Endothelial cell of umbilical vein (primary cell): ENCODE measurements around the gene FBLIM1. TPM values are rescaled to one million over a fixed set of nuclear protein-coding genes. Genes with fewer than 3 reads are reported as not detected.
A peak's percentile ranks its signal among the peaks of the same experiment; 100 is the strongest.

ENCODE experiments used
- BruUV-seq: library from RNA; stranded (reverse); fragments of 400-500 nt; replicated peaks from 2 replicates; lab custom pipeline; 2021; lab: Mats Ljungman, UMichigan
- CTCF ChIA-PET: fragments of 300-600, 350-600 bp; sonication (Branson Sonifier 250); formaldehyde crosslinking; loops from one replicate; lab custom pipeline; 2021; ENCODE audit warnings: antibody characterized with exemption, inconsistent platforms; lab: Charles Lee
- POLR2A ChIA-PET: fragments of 300-600, 350-600 bp; sonication (Branson Sonifier 250); formaldehyde crosslinking; loops from one replicate; lab custom pipeline; 2021; ENCODE audit warnings: antibody characterized with exemption, inconsistent platforms; lab: Charles Lee
- DNase-seq: peaks from one replicate; pipeline ENCODE4 v3.0.0-alpha.2; 2011; ENCODE audit warnings: low read depth, low spot score
- FAIRE-seq: peaks from 2 replicates; lab custom pipeline; 2011; peaks lifted over from hg19 to GRCh38; lab: Jason Lieb, UNC
- H2AFZ ChIP-seq: 2 replicates; pipeline ENCODE4 v1.6.0; 2012; ENCODE audit warnings: low read depth, low read length, control low read depth, inconsistent platforms
- H3K27ac ChIP-seq: 2 replicates; pipeline ENCODE4 v1.5.1; 2011; ENCODE audit warnings: low read depth, mild to moderate bottlenecking, control low read depth, low read length, moderate library complexity; ENCODE audit not compliant: insufficient read depth
- H3K27me3 ChIP-seq, 2 experiments: 2 replicates each; pipeline versions ENCODE4 v1.6.0 to v1.6.1; 2011; ENCODE audit warnings: low read length in 2 of 2, mixed read lengths in 1 of 2; ENCODE audit not compliant: control insufficient read depth in 2 of 2, insufficient read depth in 2 of 2
- H3K36me3 ChIP-seq, 2 experiments: 2 replicates in 1 of 2; 3 replicates in 1 of 2; pipeline ENCODE4 v1.5.1; 2011; ENCODE audit warnings: low read length in 2 of 2, mild to moderate bottlenecking in 1 of 2, moderate library complexity in 1 of 2; ENCODE audit not compliant: control insufficient read depth in 2 of 2, insufficient read depth in 2 of 2; ENCODE audit errors: extremely low read depth in 1 of 2
- H3K4me1 ChIP-seq: 3 replicates; pipeline ENCODE4 v1.5.1; 2011; ENCODE audit warnings: mild to moderate bottlenecking, low read length; ENCODE audit not compliant: control insufficient read depth, insufficient read depth; ENCODE audit errors: extremely low read depth
- H3K4me2 ChIP-seq: 2 replicates; pipeline ENCODE4 v1.6.1; 2011; ENCODE audit warnings: low read length, control low read depth, mixed read lengths; ENCODE audit not compliant: insufficient read depth
- H3K4me3 ChIP-seq, 3 experiments: fragments of 200-600 bp in 1 of 3; sonication (generic), shearing (Covaris generic) in 1 of 3; replicated peaks in 1 of 3; 2 replicates each; pipeline ENCODE4 v1.5.1; 2011 to 2016; ENCODE audit warnings: control low read depth in 3 of 3, low read length in 3 of 3, mild to moderate bottlenecking in 2 of 3, inconsistent platforms in 1 of 3, low read depth in 1 of 3, moderate library complexity in 1 of 3; ENCODE audit not compliant: insufficient read depth in 1 of 3
- H3K79me2 ChIP-seq: 2 replicates; pipeline ENCODE4 v1.6.0; 2012; ENCODE audit warnings: low read length, inconsistent platforms; ENCODE audit not compliant: control insufficient read depth, insufficient read depth
- H3K9ac ChIP-seq: replicated peaks from 2 replicates; pipeline ENCODE3; 2011; ENCODE audit warnings: low read length, control low read depth; ENCODE audit not compliant: insufficient read depth; ENCODE audit errors: extremely low read depth
- H3K9me1 ChIP-seq: replicated peaks from 3 replicates; pipeline ENCODE4 v1.6.0; 2011; ENCODE audit warnings: mild to moderate bottlenecking, low read length; ENCODE audit not compliant: control insufficient read depth, insufficient read depth; ENCODE audit errors: extremely low read depth
- H3K9me3 ChIP-seq: replicated peaks from 2 replicates; pipeline ENCODE4 v1.5.1; 2012; ENCODE audit warnings: low read length, inconsistent platforms; ENCODE audit not compliant: control insufficient read depth, insufficient read depth
- H4K20me1 ChIP-seq: replicated peaks from 2 replicates; pipeline ENCODE3; 2011; ENCODE audit warnings: mild to moderate bottlenecking, low read length; ENCODE audit not compliant: control insufficient read depth, insufficient read depth; ENCODE audit errors: extremely low read depth
- CTCF ChIP-seq, 2 donors: IDR thresholded peaks; 1 replicate in 1 of 2; 2 replicates in 1 of 2; pipeline ENCODE4 v1.5.1; 2011; ENCODE audit warnings: low read length in 2 of 2, mild to moderate bottlenecking in 2 of 2, moderate library complexity in 2 of 2, control low read depth in 1 of 2, inconsistent platforms in 1 of 2, low read depth in 1 of 2; ENCODE audit not compliant: insufficient read depth in 1 of 2; ENCODE audit errors: extremely low read depth in 1 of 2
- EZH2 ChIP-seq: IDR thresholded peaks from 2 replicates; pipeline ENCODE4 v1.6.1; 2012; ENCODE audit warnings: borderline replicate concordance, low read depth, mild to moderate bottlenecking, moderate library complexity, low read length, inconsistent platforms; ENCODE audit not compliant: severe bottlenecking
- FOS ChIP-seq: IDR thresholded peaks from 2 replicates; pipeline ENCODE4 v1.6.1; 2011; ENCODE audit warnings: mild to moderate bottlenecking, low read length, moderate library complexity, borderline replicate concordance; ENCODE audit not compliant: insufficient read depth
- GATA2 ChIP-seq: IDR thresholded peaks from 2 replicates; pipeline ENCODE4 v1.7.0; 2011; ENCODE audit warnings: low read depth, mild to moderate bottlenecking, moderate library complexity, mixed read lengths, low read length; ENCODE audit not compliant: insufficient read length, insufficient read depth
- JUN ChIP-seq: IDR thresholded peaks from 2 replicates; pipeline ENCODE4 v1.6.1; 2011; ENCODE audit warnings: borderline replicate concordance, low read depth; ENCODE audit not compliant: insufficient read length, insufficient read depth
- MAX ChIP-seq: IDR thresholded peaks from 2 replicates; pipeline ENCODE4 v1.6.1; 2011; ENCODE audit not compliant: insufficient read depth, insufficient read length
- MYC ChIP-seq: IDR thresholded peaks from one replicate; pipeline ENCODE4 v1.6.1; 2011; ENCODE audit warnings: mild to moderate bottlenecking, low read depth, low read length
- POLR2A ChIP-seq: IDR thresholded peaks from 2 replicates; pipeline ENCODE4 v1.6.1; 2012; ENCODE audit warnings: low read depth, mild to moderate bottlenecking, control low read depth, low read length
- POLR2AphosphoS5 ChIP-seq: IDR thresholded peaks from 2 replicates; pipeline ENCODE4 v1.6.1; 2012; ENCODE audit warnings: low read depth, mild to moderate bottlenecking, control low read depth, low read length, moderate library complexity; ENCODE audit not compliant: insufficient read depth
- dilution Hi-C: fragments of 300-500 bp; cut with MboI; formaldehyde crosslinking; loops from one replicate; pipeline ENCODE4 v1.15.0; 2019; ENCODE audit warnings: low sequenced_read_pairs; ENCODE audit not compliant: extremely low pct_ligation_motif_present
- intact Hi-C: fragments of 100-400 bp; cut with micrococcal nuclease; formaldehyde crosslinking; loops from one replicate; pipeline ENCODE4 v1.10.0; 2022
- polyA plus RNA-seq, 4 experiments: library from polyadenylated mRNA; depleted of rRNA in 3 of 4; stranded (reverse) in 3 of 4; unstranded in 1 of 4; fragments of >200 nt; gene quantifications; 2 replicates each; pipeline versions ENCODE4 v1.2.1 to v1.2.3, GENCODE V29; 2011 to 2012; ENCODE audit warnings: missing spikeins in 1 of 4
- total RNA-seq: library from RNA; stranded (reverse); gene quantifications from 2 replicates; pipeline ENCODE4 v1.2.3, GENCODE V29; 2021

The FBLIM1 gene
- total and polyA plus RNA-seq, 2 donors (not counting 3 experiments of a cell fraction or from before 2014, with no cell fraction given), result 363 to 414 TPM

GRCh38 chr1:15761366-15762128 lies 3.0 kb downstream of the FBLIM1 start:
- H3K27ac ChIP-seq, result peak overlapping the region; percentile 81
- peak overlapping the region; percentile 23 to 99 (median 92) for H3K4me3 ChIP-seq
- no TSS peak for BruUV-seq
- H3K4me2 ChIP-seq, result peak overlapping the region; percentile 95
- DNase-seq, result no peak
- POLR2A ChIA-PET, result interaction anchor here (0.5 to 1.0 kb wide), 3 partner anchors 15 to 190 kb away, joined by 3 to 4 read pairs (median 3); no protein-coding TSS in a partner anchor
- H3K79me2 ChIP-seq, result peaks cover 78% of the 10 kb centered on the region
- peak; percentile 79 for FAIRE-seq
- no peaks in the 10 kb centered on the region for H3K27me3 ChIP-seq
- H2AFZ ChIP-seq, result no peak overlapping the region
- intact Hi-C loops, result loop anchor here (2.0 to 5.0 kb wide), 3 partner anchors 73 to 164 kb away; partner anchors contain the start of gene PLEKHM2
- no peaks in the 10 kb centered on the region for H3K9me1 ChIP-seq
- peak overlapping the region; percentile 96 for H3K9ac ChIP-seq
- peaks cover 15 to 27% of the 10 kb centered on the region in 2 experiments for H3K36me3 ChIP-seq
- CTCF ChIA-PET, result interaction anchor here (1.2 to 4.4 kb wide), 5 partner anchors 13 to 165 kb away, joined by 4 to 31 read pairs (median 4); no protein-coding TSS in a partner anchor
- H4K20me1 ChIP-seq, result no peaks in the 10 kb centered on the region
- no peaks in the 10 kb centered on the region for H3K9me3 ChIP-seq
- TF ChIP-seq POLR2AphosphoS5 (no peak), GATA2 (no peak), MAX (no peak), POLR2A (no peak)
- dilution Hi-C loops, result no loop called here
- H3K4me1 ChIP-seq, result peaks cover 57% of the 10 kb centered on the region

- Histone ChIP-seq H2AFZ (no peak overlapping the region), H3K36me3 (peaks cover 17 to 32% of the 10 kb centered on the region in 2 experiments), H3K27me3 (no peaks in the 10 kb centered on the region), H3K9me3 (no peaks in the 10 kb centered on the region), H3K4me2 (no peak overlapping the region), H3K79me2 (peaks cover 86% of the 10 kb centered on the region), H4K20me1 (no peaks in the 10 kb centered on the region), H3K4me1 (peaks cover 47% of the 10 kb centered on the region), H3K9me1 (no peaks in the 10 kb centered on the region), H3K27ac (peak overlapping the region; percentile 35), H3K4me3 (no peak overlapping the region), H3K9ac (peak overlapping the region; percentile 13)
- no peak for TF ChIP-seq POLR2A
- TF ChIP-seq POLR2AphosphoS5, result no peak
- no peak for TF ChIP-seq MAX
- no peak for TF ChIP-seq GATA2
- TF ChIP-seq CTCF (IDR thresholded peaks at IDR 0.05; ENCODE audit: extremely low read depth in 1 of 2, insufficient read depth in 1 of 2, low read depth in 1 of 2, low read length in 2 of 2), result no peak
- TF ChIP-seq JUN, result no peak
- no peak for TF ChIP-seq EZH2
- no peak for TF ChIP-seq MYC
- TF ChIP-seq FOS, result no peak
- CTCF ChIA-PET, result interaction anchor here (1.1 to 4.4 kb wide), 4 partner anchors 12 to 52 kb away, joined by 3 to 31 read pairs (median 4); no protein-coding TSS in a partner anchor
- dilution Hi-C loops, result no loop called here
- FAIRE-seq (no peak), DNase-seq (no peak)
- intact Hi-C loops, result loop anchor here (5.0 kb wide), 1 partner anchor 165 kb away; no protein-coding TSS in a partner anchor
- POLR2A ChIA-PET, result no interaction called here
- no TSS peak for BruUV-seq
Observed at GRCh38 chr1:15762546-15762945, 4.0 kb downstream of the FBLIM1 start.
